GM18511 (cell line): ENCODE data around the gene CRTAP.
"Not testable (repeated sequence)": the region's sequence is repeated elsewhere in the genome, so short reads cannot be mapped to it uniquely, and the experiment has no call there.

Source experiments
- ATAC-seq: cut with Tn5 transposase; IDR thresholded peaks from one replicate; pipeline ENCODE4 v1.9.1; 2021; ENCODE audit warnings: mild to moderate bottlenecking, moderate library complexity; ENCODE audit not compliant: unreplicated experiment

CRTAP gene

GRCh38 chr3:33113772-33114621 is at the start of gene CRTAP:
Gene CRTAP, plus strand, starts transcription at chr3:33114014. Its CDS starts 64 bp downstream, at chr3:33114078.
- peak; percentile 84 for ATAC-seq

GRCh38 chr3:33064929-33065328 is 48.9 kb upstream of the CRTAP start:
- ATAC-seq: no peak

GRCh38 chr3:33067484-33067883 is 46.3 kb upstream of the CRTAP start:
- no peak for ATAC-seq

- ATAC-seq: not testable (repeated sequence)
These were observed 44.0 kb upstream of the CRTAP start for GRCh38 chr3:33069862-33070261.

GRCh38 chr3:33071181-33071580 is 42.6 kb upstream of the CRTAP start:
- ATAC-seq: no peak

GRCh38 chr3:33071946-33072345 is 41.9 kb upstream of the CRTAP start:
- ATAC-seq: no peak

GRCh38 chr3:33074217-33075067 is 39.4 kb upstream of the CRTAP start:
- peak; percentile 68 for ATAC-seq

- ATAC-seq: no peak
These were observed 37.8 kb upstream of the CRTAP start for GRCh38 chr3:33075995-33076394.

GRCh38 chr3:33076952-33077351 is 36.9 kb upstream of the CRTAP start:
- no peak for ATAC-seq

- no peak for ATAC-seq
These were observed 35.8 kb upstream of the CRTAP start for GRCh38 chr3:33077976-33078375.

- ATAC-seq: not testable (repeated sequence)
These were observed 34.0 kb upstream of the CRTAP start for GRCh38 chr3:33079813-33080212.

- no peak for ATAC-seq
These were observed 32.0 kb upstream of the CRTAP start for GRCh38 chr3:33081812-33082211.

GRCh38 chr3:33083958-33084357 is 29.9 kb upstream of the CRTAP start:
- no peak for ATAC-seq

GRCh38 chr3:33088691-33089090 is 25.1 kb upstream of the CRTAP start:
- no peak for ATAC-seq

GRCh38 chr3:33089515-33089914 is 24.3 kb upstream of the CRTAP start:
- peak; percentile 98 for ATAC-seq

GRCh38 chr3:33091746-33092145 is 22.1 kb upstream of the CRTAP start:
- no peak for ATAC-seq

GRCh38 chr3:33092496-33093254 is 21.1 kb upstream of the CRTAP start:
- no peak for ATAC-seq

GRCh38 chr3:33093847-33094246 is 20.0 kb upstream of the CRTAP start:
- no peak for ATAC-seq

- ATAC-seq: no peak
These were observed 18.4 kb upstream of the CRTAP start for GRCh38 chr3:33095436-33095835.

- ATAC-seq: peak; percentile 58
These were observed 17.5 kb upstream of the CRTAP start for GRCh38 chr3:33096093-33096868.
